H1 (cell line): Measurements from ENCODE around the gene SMARCAL1. TPM values are rescaled to one million over a fixed set of nuclear protein-coding genes. Genes with fewer than 3 reads are reported as not detected.

Experiments
- CTCF ChIA-PET: fragments of 300-600 bp; sonication (Branson Sonifier 250); formaldehyde crosslinking; loops from one replicate; lab custom pipeline; 2021; ENCODE audit not compliant: partially characterized antibody; lab: Charles Lee
- POLR2A ChIA-PET: fragments of 300-600 bp; sonication (Branson Sonifier 250); formaldehyde crosslinking; loops from one replicate; lab custom pipeline; 2021; ENCODE audit warnings: inconsistent platforms; ENCODE audit not compliant: partially characterized antibody; lab: Charles Lee
- DNase-seq, 2 experiments: peaks; one replicate each; pipeline versions ENCODE4 v3.0.0 to v3.0.0-alpha.2; 2010 to 2022; ENCODE audit warnings: low spot score in 2 of 2, low read depth in 1 of 2, mixed read lengths in 1 of 2
- FAIRE-seq: peaks from 2 replicates; lab custom pipeline; 2011; peaks lifted over from hg19 to GRCh38; lab: Jason Lieb, UNC
- H2AFZ ChIP-seq: 2 replicates; pipeline ENCODE4 v1.8.1; 2012; ENCODE audit warnings: low read length, inconsistent platforms
- H2AK5ac ChIP-seq: 2 replicates; pipeline ENCODE4 v1.6.1; 2013; ENCODE audit warnings: low read depth, low read length
- H2BK120ac ChIP-seq: replicated peaks from 2 replicates; pipeline ENCODE3; 2013; ENCODE audit warnings: low read depth, low read length, inconsistent platforms
- H2BK12ac ChIP-seq: 2 replicates; pipeline ENCODE4 v1.6.1; 2013; ENCODE audit warnings: low read depth, low read length
- H2BK15ac ChIP-seq: 2 replicates; pipeline ENCODE4 v1.6.1; 2013; ENCODE audit warnings: low read length
- H2BK20ac ChIP-seq: 2 replicates; pipeline ENCODE4 v1.6.1; 2013; ENCODE audit warnings: low read length
- H2BK5ac ChIP-seq: 2 replicates; pipeline ENCODE4 v1.6.1; 2013; ENCODE audit warnings: low read depth, low read length
- H3K14ac ChIP-seq: 2 replicates; pipeline ENCODE4 v1.6.1; 2013; ENCODE audit warnings: inconsistent platforms; ENCODE audit not compliant: insufficient read length
- H3K18ac ChIP-seq: 2 replicates; pipeline ENCODE4 v1.6.1; 2013; ENCODE audit warnings: low read length; ENCODE audit errors: extremely low read depth
- H3K23ac ChIP-seq: 2 replicates; pipeline ENCODE4 v1.6.1; 2013; ENCODE audit warnings: inconsistent platforms; ENCODE audit not compliant: insufficient read length
- H3K23me2 ChIP-seq: 2 replicates; pipeline ENCODE4 v1.6.1; 2013; ENCODE audit warnings: low read depth, low read length
- H3K27ac ChIP-seq: 2 replicates; pipeline ENCODE4 v1.6.1; 2011; ENCODE audit warnings: low read depth, low read length, inconsistent platforms
- H3K27me3 ChIP-seq, 4 experiments: replicated peaks in 1 of 4; 1 replicate in 1 of 4; 2 replicates in 3 of 4; pipeline versions ENCODE4 v1.6.1 to v1.8.1; 2011 to 2013; ENCODE audit warnings: low read length in 3 of 4, mild to moderate bottlenecking in 3 of 4, inconsistent platforms in 2 of 4, mixed read lengths in 2 of 4, moderate library complexity in 1 of 4; ENCODE audit not compliant: control insufficient read depth in 3 of 4, insufficient read depth in 3 of 4; ENCODE audit errors: extremely low read depth in 1 of 4
- H3K36me3 ChIP-seq, 4 experiments: 2 replicates each; pipeline versions ENCODE4 v1.6.1 to v1.8.1; 2011 to 2013; ENCODE audit warnings: mild to moderate bottlenecking in 4 of 4, low read length in 3 of 4, moderate library complexity in 2 of 4, control low read depth in 1 of 4, inconsistent platforms in 1 of 4; ENCODE audit not compliant: insufficient read depth in 4 of 4, control insufficient read depth in 2 of 4
- H3K4ac ChIP-seq: replicated peaks from 2 replicates; pipeline ENCODE3; 2013; ENCODE audit warnings: low read length, low read depth, mixed read lengths, inconsistent platforms; ENCODE audit not compliant: insufficient read length
- H3K4me1 ChIP-seq, 4 experiments: replicated peaks in 1 of 4; 1 replicate in 1 of 4; 2 replicates in 3 of 4; pipeline versions ENCODE4 v1.6.1 to v1.8.1; 2011 to 2013; ENCODE audit warnings: low read length in 3 of 4, inconsistent platforms in 2 of 4, mixed read lengths in 1 of 4; ENCODE audit not compliant: insufficient read depth in 4 of 4, control insufficient read depth in 3 of 4
- H3K4me2 ChIP-seq, 2 experiments: 2 replicates each; pipeline versions ENCODE4 v1.6.1 to v1.8.1; 2011 to 2013; ENCODE audit warnings: low read depth in 2 of 2, low read length in 2 of 2, control low read depth in 1 of 2, inconsistent platforms in 1 of 2, mild to moderate bottlenecking in 1 of 2; ENCODE audit not compliant: insufficient read depth in 1 of 2
- H3K4me3 ChIP-seq, 4 experiments: fragments of 200-600, 300-600 bp in 1 of 4; sonication (generic), shearing (Covaris generic), sonication (Bioruptor Twin) in 1 of 4; 2 replicates each; pipeline versions ENCODE4 v1.5.1 to v1.8.1; 2011 to 2016; ENCODE audit warnings: low read length in 4 of 4, low read depth in 3 of 4, control low read depth in 2 of 4, inconsistent platforms in 2 of 4, mild to moderate bottlenecking in 2 of 4, mixed read lengths in 1 of 4, moderate library complexity in 1 of 4; ENCODE audit not compliant: insufficient read depth in 2 of 4; ENCODE audit errors: extremely low read depth in 1 of 4
- H3K56ac ChIP-seq: replicated peaks from 2 replicates; pipeline ENCODE3; 2013; ENCODE audit warnings: low read depth, mild to moderate bottlenecking, mixed read lengths, low read length, inconsistent platforms; ENCODE audit not compliant: insufficient read length
- H3K79me1 ChIP-seq: 2 replicates; pipeline ENCODE4 v1.6.1; 2013; ENCODE audit warnings: low read depth, low read length, control low read depth
- H3K79me2 ChIP-seq, 2 experiments: 2 replicates each; pipeline versions ENCODE4 v1.6.1 to v1.8.1; 2012 to 2013; ENCODE audit warnings: low read length in 2 of 2, mild to moderate bottlenecking in 2 of 2, inconsistent platforms in 1 of 2; ENCODE audit not compliant: insufficient read depth in 2 of 2, control insufficient read depth in 1 of 2
- H3K9ac ChIP-seq, 4 experiments: replicated peaks in 1 of 4; 1 replicate in 1 of 4; 2 replicates in 3 of 4; pipeline versions ENCODE4 v1.6.1 to v1.8.1; 2011 to 2013; ENCODE audit warnings: low read depth in 3 of 4, low read length in 3 of 4, control low read depth in 2 of 4, mild to moderate bottlenecking in 2 of 4, moderate library complexity in 2 of 4, inconsistent platforms in 1 of 4; ENCODE audit errors: extremely low read depth in 1 of 4
- H3K9me3 ChIP-seq, 2 experiments: 2 replicates each; pipeline versions ENCODE4 v1.6.1 to v1.8.1; 2012 to 2013; ENCODE audit warnings: mild to moderate bottlenecking in 2 of 2, moderate library complexity in 2 of 2, control low read depth in 1 of 2, inconsistent platforms in 1 of 2, low read depth in 1 of 2, low read length in 1 of 2, mixed read lengths in 1 of 2; ENCODE audit not compliant: insufficient read depth in 2 of 2
- H4K20me1 ChIP-seq, 2 experiments: replicated peaks in 1 of 2; 2 replicates each; pipeline versions ENCODE3 to v1.8.1; 2011 to 2013; ENCODE audit warnings: inconsistent platforms in 2 of 2, low read length in 2 of 2, mild to moderate bottlenecking in 1 of 2; ENCODE audit not compliant: insufficient read depth in 2 of 2, control insufficient read depth in 1 of 2
- H4K5ac ChIP-seq: 2 replicates; pipeline ENCODE4 v1.6.1; 2013; ENCODE audit warnings: low read length, low read depth, mixed read lengths, inconsistent platforms; ENCODE audit not compliant: insufficient read length
- H4K8ac ChIP-seq: 2 replicates; pipeline ENCODE4 v1.8.0; 2013; ENCODE audit warnings: mild to moderate bottlenecking, moderate library complexity, low read length, inconsistent platforms; ENCODE audit not compliant: insufficient read depth; ENCODE audit errors: extremely low read depth
- H4K91ac ChIP-seq: replicated peaks from 2 replicates; pipeline ENCODE3; 2013; ENCODE audit warnings: low read length, mixed read lengths, inconsistent platforms; ENCODE audit not compliant: insufficient read length
- BRCA1 ChIP-seq: IDR thresholded peaks from 2 replicates; pipeline ENCODE4 v1.6.1; 2012; ENCODE audit warnings: low read depth, low read length, improper control_type of control experiment
- EGR1 ChIP-seq: IDR thresholded peaks from 2 replicates; pipeline ENCODE4 v1.6.1; 2011; ENCODE audit warnings: low read depth, low read length, borderline replicate concordance
- EP300 ChIP-seq, 2 experiments: IDR thresholded peaks; 1 replicate in 1 of 2; 2 replicates in 1 of 2; pipeline ENCODE4 v1.6.1; 2011 to 2012; ENCODE audit warnings: low read depth in 2 of 2, low read length in 2 of 2, mild to moderate bottlenecking in 2 of 2, borderline replicate concordance in 1 of 2, inconsistent platforms in 1 of 2, moderate library complexity in 1 of 2
- HDAC6 ChIP-seq: IDR thresholded peaks from one replicate; pipeline ENCODE4 v1.7.1; 2012; ENCODE audit warnings: low read depth, mild to moderate bottlenecking, inconsistent platforms, low read length, moderate library complexity
- SP2 ChIP-seq: IDR thresholded peaks from 2 replicates; pipeline ENCODE4 v1.6.1; 2012; ENCODE audit warnings: mild to moderate bottlenecking, low read length, inconsistent platforms
- SRF ChIP-seq: IDR thresholded peaks from 2 replicates; pipeline ENCODE4 v1.6.1; 2011; ENCODE audit warnings: mild to moderate bottlenecking, low read depth, low read length, moderate library complexity
- TAF7 ChIP-seq: optimal IDR thresholded peaks from 2 replicates; pipeline ENCODE3; 2011; ENCODE audit warnings: low read depth, mild to moderate bottlenecking, inconsistent platforms, low read length, moderate library complexity, borderline replicate concordance
- WGBS, 2 experiments: shearing (Covaris generic) in 1 of 2; methylation state at CpG; one replicate each; pipeline versions ENCODE4 v1.1.6 to v1.1.7; 2013 to 2015; ENCODE audit warnings: low lambda C conversion rate in 2 of 2, mixed read lengths in 2 of 2, inconsistent platforms in 1 of 2, low coverage in 1 of 2, missing lambda C conversion rate in 1 of 2; ENCODE audit not compliant: insufficient replicate concordance in 2 of 2, insufficient coverage in 1 of 2, insufficient read length in 1 of 2; ENCODE audit errors: extremely low coverage in 1 of 2, missing lambda C conversion rate in 1 of 2; 5-methylcytosine and 5-hydroxymethylcytosine counted together
- polyA plus RNA-seq, 7 experiments: library from polyadenylated mRNA; depleted of rRNA in 3 of 7; stranded (reverse) in 5 of 7; unstranded in 2 of 7; fragments of >200 nt in 5 of 7; fragments of 200-250 nt in 2 of 7; gene quantifications; 1 replicate in 5 of 7; 2 replicates in 1 of 7; 4 replicates in 1 of 7; pipeline versions ENCODE4 v1.2.1 to v1.2.3, GENCODE V29; 2011 to 2013; ENCODE audit warnings: missing spikeins in 2 of 7, mixed read lengths in 2 of 7
- total RNA-seq: library from RNA; stranded (reverse); fragmentation: NEBNext Ultra II Directional; extraction: Animal tissue kit (Norgen Biotek cat#: 25700); gene quantifications from 2 replicates; pipeline ENCODE4 v1.2.1, GENCODE V29; 2021

SMARCAL1 gene
- total and polyA plus RNA-seq, 2 of the 8 experiments (the other 6 are each of a cell fraction or from before 2014, with no cell fraction given): 17.6 to 17.9 TPM

DNA sequence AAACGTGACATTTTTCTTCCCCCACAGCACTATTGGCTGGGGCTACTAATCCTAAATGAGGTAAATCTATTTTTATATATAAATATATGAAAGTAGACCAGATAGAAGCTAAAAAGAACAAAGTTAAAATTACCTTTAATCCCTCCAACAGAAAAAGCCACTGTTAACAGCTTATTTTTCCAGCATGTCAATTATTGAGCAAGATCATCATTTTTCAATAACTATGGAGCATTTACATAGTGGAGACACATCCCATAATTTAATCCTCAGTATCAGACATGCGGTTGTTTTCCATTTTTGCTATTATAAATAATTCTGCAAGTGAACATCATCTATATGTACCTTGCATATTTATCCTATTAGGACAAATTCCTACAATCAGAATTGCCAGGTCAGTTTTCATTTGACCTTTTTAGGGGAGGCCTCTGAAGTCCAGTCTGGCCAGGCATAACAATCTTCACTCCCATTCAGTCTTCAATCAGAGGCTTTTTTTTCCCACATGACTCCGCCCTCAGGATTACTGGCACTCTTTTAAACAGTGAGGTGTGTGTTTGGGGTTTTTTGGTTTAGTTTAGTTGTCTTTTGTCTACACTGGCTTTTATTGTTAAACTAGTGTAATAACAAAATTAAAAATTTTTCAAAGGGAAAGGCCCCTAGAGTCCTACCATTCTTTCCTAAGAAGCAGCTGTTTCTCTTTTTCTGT, 29.2 kb downstream of the SMARCAL1 start:
- H3K4me3 ChIP-seq: no peak overlapping the region
- no peak overlapping the region for H2BK12ac ChIP-seq
- H3K4me1 ChIP-seq: peaks cover 0 to 5% (median 2%) of the 10 kb centered on the region in 4 experiments; a peak in 2 of 7 replicates
- H3K27me3 ChIP-seq: peaks cover 0 to 2% (median 0%) of the 10 kb centered on the region in 4 experiments; a peak in 1 of 7 replicates
- H3K56ac ChIP-seq: no peak overlapping the region
- H3K27ac ChIP-seq: no peak overlapping the region
- no peak overlapping the region for H2BK5ac ChIP-seq
- peaks cover 0 to 2% of the 10 kb centered on the region in 2 experiments for H4K20me1 ChIP-seq
- no peak overlapping the region for H2AFZ ChIP-seq
- H3K23me2 ChIP-seq: no peaks in the 10 kb centered on the region
- no peak overlapping the region for H3K4me2 ChIP-seq
- H4K5ac ChIP-seq: no peak overlapping the region
- no peaks in the 10 kb centered on the region for H3K79me2 ChIP-seq
- no peaks in the 10 kb centered on the region for H3K9me3 ChIP-seq
- H4K91ac ChIP-seq: no peak overlapping the region
- no peak overlapping the region for H3K4ac ChIP-seq
- ChIA-PET POLR2A (interaction anchor here (3.4 kb wide), 1 partner anchor 57 kb away, joined by 9 read pairs; the partner anchor contains the start of gene RPL37A), CTCF (no interaction called here)
- H4K8ac ChIP-seq: no peak overlapping the region
- H2AK5ac ChIP-seq: no peak overlapping the region
- H2BK15ac ChIP-seq: no peak overlapping the region
- no peaks in the 10 kb centered on the region for H3K79me1 ChIP-seq
- WGBS, 2 experiments: 93% methylated on average over 3 of the region's 3 CpGs; no CpG with 5 or more reads in 1 of the 2 experiments
- no peak overlapping the region for H2BK120ac ChIP-seq
- no peak overlapping the region for H2BK20ac ChIP-seq
- FAIRE-seq (no peak), DNase-seq (no peak)
- H3K9ac ChIP-seq: no peak overlapping the region
- no peak for TF ChIP-seq HDAC6
- no peak for TF ChIP-seq TAF7
- no peak for TF ChIP-seq EGR1
- TF ChIP-seq EP300 (IDR thresholded peaks at IDR 0.05; ENCODE audit: borderline replicate concordance in 1 of 2, low read depth in 2 of 2, low read length in 2 of 2): no peak
- no peak for TF ChIP-seq SRF
- no peak for TF ChIP-seq BRCA1
- TF ChIP-seq SP2: no peak
- no peak overlapping the region for H3K14ac ChIP-seq
- H3K23ac ChIP-seq: no peak overlapping the region
- H3K18ac ChIP-seq: no peak overlapping the region
- H3K36me3 ChIP-seq: peaks cover 0 to 13% (median 2%) of the 10 kb centered on the region in 4 experiments; a peak in 3 of 8 replicates
